Ovary (tissue), 9 donors: ENCODE results near the gene CDC25C. TPM values are rescaled to one million over a fixed set of nuclear protein-coding genes. Genes with fewer than 3 reads are reported as not detected.

Experiments
- DNase-seq, 5 donors: peaks; one replicate each; pipeline ENCODE4 v3.0.0-alpha.2; 2019 to 2020
- H3K27ac ChIP-seq, 2 donors: fragments of 200-600 bp; one replicate each; pipeline versions ENCODE4 v1.5.1 to v1.8.0; 2019 to 2022
- H3K27me3 ChIP-seq: fragments of 200-600 bp; one replicate; pipeline ENCODE4 v1.8.0; 2022
- H3K36me3 ChIP-seq: fragments of 200-600 bp; sonication (generic); one replicate; pipeline ENCODE4 v1.5.1; 2019
- H3K4me1 ChIP-seq: one replicate; pipeline ENCODE4 v1.8.1; 2013; ENCODE audit warnings: mild to moderate bottlenecking, moderate library complexity; ENCODE audit not compliant: insufficient read depth
- H3K4me3 ChIP-seq: fragments of 200-600 bp; sonication (generic); one replicate; pipeline ENCODE4 v1.5.1; 2017
- H3K9me3 ChIP-seq, 2 donors: fragments of 200-600 bp in 1 of 2; sonication (generic) in 1 of 2; one replicate each; pipeline versions ENCODE4 v1.5.1 to v1.8.1; 2013 to 2019; ENCODE audit warnings: mild to moderate bottlenecking in 1 of 2, moderate library complexity in 1 of 2
- CTCF ChIP-seq, 3 donors: fragments of 450-650 bp in 2 of 3; fragments of 200-600 bp in 1 of 3; IDR thresholded peaks; one replicate each; pipeline versions ENCODE4 v1.5.1 to v1.8.0; 2016 to 2022; ENCODE audit warnings: antibody characterized with exemption in 3 of 3, mild to moderate bottlenecking in 1 of 3
- EP300 ChIP-seq: sonication (generic); formaldehyde crosslinking; IDR thresholded peaks from one replicate; pipeline ENCODE4 v1.6.1; 2017; ENCODE audit warnings: antibody characterized with exemption
- POLR2A ChIP-seq: fragments of 450-650 bp; IDR thresholded peaks from one replicate; pipeline ENCODE4 v1.6.1; 2017; ENCODE audit warnings: antibody characterized with exemption, mild to moderate bottlenecking, moderate library complexity
- WGBS, 3 donors: extraction: QIAGEN DNeasy Blood & Tissue Kit in 1 of 3; methylation state at CpG; one replicate each; pipeline versions ENCODE4 v1.1.5 to v1.1.7; 2013 to 2017; 5-methylcytosine and 5-hydroxymethylcytosine counted together
- intact Hi-C, 4 donors: fragments of 100-400 bp; cut with DNase I; formaldehyde crosslinking; loops; one replicate each; pipeline versions ENCODE4 v1.11.0 to v1.15.1; 2022 to 2023
- polyA plus RNA-seq, 2 donors: library from polyadenylated mRNA; stranded (reverse); fragments of 200-250 nt in 1 of 2; fragments of 350-450 nt in 1 of 2; fragmentation: Illumina TruSeq in 1 of 2; extraction: RNeasy Lipid Tissue Mini Kit (QIAGEN cat#74804) in 1 of 2; gene quantifications; one replicate each; pipeline ENCODE4 v1.2.3, GENCODE V29; 2013 to 2014
- total RNA-seq, 7 donors: library from RNA; depleted of rRNA in 2 of 7; stranded (reverse); fragments of >200 nt in 2 of 7; fragmentation: NEBNext Ultra II Directional in 3 of 7; extraction: Animal tissue kit (Norgen Biotek cat#: 25700) in 3 of 7; gene quantifications; one replicate each; pipeline versions ENCODE4 v1.1.0 to v1.2.4, GENCODE V29; 2016 to 2023
- donor health status: DM: no; HTN: no; CAD: no; lungs with moderate emphysema.
- donor health status: DM: no; HTN: no; CAD: no.
- donor health status: Bipolar disorder and iron deficiency.
- donor health status: DM: yes; HTN: yes; CAD: no.
- donor health status: DM: no; HTN: no; CAD: no.
- donor health status: DM: yes; HTN: yes; CAD: no.

CDC25C gene
- total and polyA plus RNA-seq, 9 donors = 0.06 to 0.30 (median 0.18) TPM; not detected in 5

DNA sequence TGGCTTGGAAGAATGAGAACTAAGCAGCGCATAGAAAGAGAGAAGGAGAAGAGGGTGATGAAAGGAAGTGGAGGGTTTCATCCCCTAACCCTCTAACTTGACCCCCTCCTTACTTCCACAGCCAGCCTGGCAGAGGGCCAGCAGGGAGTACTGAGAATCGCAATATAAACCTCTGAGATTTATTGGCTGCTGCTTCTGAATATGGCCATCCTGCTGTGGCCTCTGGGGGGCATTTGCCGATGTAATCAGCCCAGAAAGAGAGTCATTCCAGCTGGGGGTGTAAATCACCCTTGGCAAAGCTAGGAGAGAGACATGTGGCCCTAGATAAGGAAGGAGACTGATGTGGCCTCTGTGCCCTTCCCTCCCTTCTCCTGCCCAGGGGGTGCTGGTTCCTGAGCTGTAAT lies 56.2 kb downstream of the CDC25C start:
- Histone ChIP-seq H3K4me1 (peaks cover 3% of the 10 kb centered on the region), H3K36me3 (no peaks in the 10 kb centered on the region), H3K4me3 (no peak overlapping the region), H3K27me3 (no peaks in the 10 kb centered on the region), H3K9me3 (no peaks in the 10 kb centered on the region), H3K27ac (no peak overlapping the region)
- DNase-seq = no peak
- intact Hi-C loops = no loop called here
- 36 to 46% (median 40%) methylated on average over 3 of the region's 3 CpGs for WGBS, 3 donors
- no peak for TF ChIP-seq EP300
- TF ChIP-seq POLR2A = no peak
- no peak for TF ChIP-seq CTCF (IDR thresholded peaks at IDR 0.05)

- DNase-seq = peak; percentile 14 to 42 (median 21)
- no peak for TF ChIP-seq CTCF (IDR thresholded peaks at IDR 0.05)
- H3K4me3 ChIP-seq = peak within 1 kb of the TSS; percentile 29
- WGBS, 3 donors = 2 to 3% (median 2%) methylated on average over 34 to 62 of the region's 62 CpGs
- no peaks in the 10 kb centered on the region for H3K36me3 ChIP-seq
- H3K27me3 ChIP-seq = no peaks in the 10 kb centered on the region
- intact Hi-C loops = no loop called here
- H3K4me1 ChIP-seq = peaks cover 3% of the 10 kb centered on the region
- H3K27ac ChIP-seq = no peak within 1 kb of the TSS
- no peaks in the 10 kb centered on the region for H3K9me3 ChIP-seq
Observed at GRCh38 chr5:138274189-138274853, 57.3 kb downstream of the CDC25C start, which contains the start of gene GFRA3. Gene GFRA3 (minus strand): TSS chr5:138274621. CDS start chr5:138274424, 197 bp downstream.

- Histone ChIP-seq H3K4me3 (no peak overlapping the region), H3K27ac (no peak overlapping the region), H3K27me3 (no peaks in the 10 kb centered on the region), H3K4me1 (peaks cover 3% of the 10 kb centered on the region), H3K9me3 (no peaks in the 10 kb centered on the region), H3K36me3 (no peaks in the 10 kb centered on the region)
- DNase-seq = no peak
- intact Hi-C loops = no loop called here
- TF ChIP-seq EP300 = no peak
- TF ChIP-seq POLR2A = no peak
- TF ChIP-seq CTCF (IDR thresholded peaks at IDR 0.05) = no peak
- 36 to 49% (median 48%) methylated on average over 6 of the region's 6 CpGs for WGBS, 3 donors
Observed at GRCh38 chr5:138273834-138274188, 57.8 kb downstream of the CDC25C start.

GRCh38 chr5:138272681-138273080 lies 58.9 kb downstream of the CDC25C start:
- intact Hi-C loops = no loop called here
- DNase-seq = no peak
- no peak overlapping the region for H3K27ac ChIP-seq
- no peak overlapping the region for H3K4me3 ChIP-seq
- TF ChIP-seq EP300 (no peak), CTCF (IDR thresholded peaks at IDR 0.05) (no peak), POLR2A (no peak)
- no peaks in the 10 kb centered on the region for H3K27me3 ChIP-seq
- H3K36me3 ChIP-seq = no peaks in the 10 kb centered on the region
- 92 to 96% (median 94%) methylated on average over 4 of the region's 4 CpGs for WGBS, 3 donors
- H3K4me1 ChIP-seq = peaks cover 3% of the 10 kb centered on the region
- no peaks in the 10 kb centered on the region for H3K9me3 ChIP-seq
